Muscle of leg (tissue), 16 donors: ENCODE data around the gene HS6ST1. TPM values are rescaled to one million over a fixed set of nuclear protein-coding genes. Genes with fewer than 3 reads are reported as not detected.
A peak's percentile ranks its signal among the peaks of the same experiment; 100 is the strongest.

Experiments
- DNase-seq: peaks from one replicate; pipeline ENCODE4 v3.0.0; 2013
- H3K27ac ChIP-seq: one replicate; pipeline ENCODE4 v1.5.1; 2013; ENCODE audit warnings: mild to moderate bottlenecking, low read length, control low read depth
- H3K27me3 ChIP-seq: one replicate; pipeline ENCODE4 v1.6.1; 2013; ENCODE audit warnings: low read length; ENCODE audit not compliant: control insufficient read depth, insufficient read depth
- H3K36me3 ChIP-seq: one replicate; pipeline ENCODE4 v1.6.1; 2013; ENCODE audit warnings: low read length; ENCODE audit not compliant: control insufficient read depth, insufficient read depth
- H3K4me1 ChIP-seq: one replicate; pipeline ENCODE4 v1.6.1; 2013; ENCODE audit warnings: low read length; ENCODE audit not compliant: control insufficient read depth, insufficient read depth
- H3K4me3 ChIP-seq: one replicate; pipeline ENCODE4 v1.5.1; 2013; ENCODE audit warnings: low read length, control low read depth
- H3K9me3 ChIP-seq: replicated peaks from 2 replicates; pipeline ENCODE4 v1.6.1; 2013; ENCODE audit warnings: low read depth, low read length; ENCODE audit not compliant: control insufficient read depth
- WGBS: methylation state at CpG from one replicate; pipeline ENCODE4 v1.1.5; 2013; ENCODE audit warnings: missing lambda C conversion rate; ENCODE audit not compliant: insufficient coverage; 5-methylcytosine and 5-hydroxymethylcytosine counted together
- long read RNA-seq, 11 donors: transcript quantifications; one replicate each; lab custom pipeline, GENCODE V29; 2026
- polyA plus RNA-seq, 8 donors: library from polyadenylated mRNA; unstranded; fragments of 120-200 nt; gene quantifications; one replicate each; pipeline versions ENCODE4 v1.2.1 to v1.2.3, GENCODE V29; 2013; ENCODE audit warnings: inconsistent platforms in 1 of 8, low replicate concordance in 1 of 8; ENCODE audit not compliant: insufficient read length in 8 of 8, insufficient read depth in 1 of 8
- total RNA-seq: library from RNA; stranded (reverse); fragments of 120-200 nt; gene quantifications from one replicate; pipeline ENCODE4 v1.2.4, GENCODE V29; 2013

The HS6ST1 gene, protein sequence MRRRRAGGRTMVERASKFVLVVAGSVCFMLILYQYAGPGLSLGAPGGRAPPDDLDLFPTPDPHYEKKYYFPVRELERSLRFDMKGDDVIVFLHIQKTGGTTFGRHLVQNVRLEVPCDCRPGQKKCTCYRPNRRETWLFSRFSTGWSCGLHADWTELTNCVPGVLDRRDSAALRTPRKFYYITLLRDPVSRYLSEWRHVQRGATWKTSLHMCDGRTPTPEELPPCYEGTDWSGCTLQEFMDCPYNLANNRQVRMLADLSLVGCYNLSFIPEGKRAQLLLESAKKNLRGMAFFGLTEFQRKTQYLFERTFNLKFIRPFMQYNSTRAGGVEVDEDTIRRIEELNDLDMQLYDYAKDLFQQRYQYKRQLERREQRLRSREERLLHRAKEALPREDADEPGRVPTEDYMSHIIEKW
- total RNA-seq = 22.7 TPM
- 10 to 100 TPM; 21.8 to 39.8 (median 31.0) TPM for polyA plus RNA-seq
- long read RNA-seq, donor 1, partial matches to known transcripts = 0 of 3 reads
- long read RNA-seq, donor 1, other reads (novel, unspliced or antisense) = 0 of 3 reads
- long read RNA-seq, donor 2 = 0 reads
- long read RNA-seq, donor 3, transcript HS6ST1-201 (2 exons, 3,932 nt) = major isoform, 14 of 14 reads
- long read RNA-seq, donor 3, partial matches to known transcripts = 0 of 14 reads
- long read RNA-seq, donor 3, other reads (novel, unspliced or antisense) = 0 of 14 reads
- long read RNA-seq, donor 4, transcript HS6ST1-201 (2 exons, 3,932 nt) = major isoform, 9 of 9 reads
- long read RNA-seq, donor 4, partial matches to known transcripts = 0 of 9 reads
- long read RNA-seq, donor 4, other reads (novel, unspliced or antisense) = 0 of 9 reads
- long read RNA-seq, donor 5, transcript HS6ST1-201 (2 exons, 3,932 nt) = major isoform, 23 of 23 reads
- long read RNA-seq, donor 5, partial matches to known transcripts = 0 of 23 reads
- long read RNA-seq, donor 5, other reads (novel, unspliced or antisense) = 0 of 23 reads
- long read RNA-seq, donor 6, transcript HS6ST1-201 (2 exons, 3,932 nt) = major isoform, 7 of 7 reads
- long read RNA-seq, donor 6, partial matches to known transcripts = 0 of 7 reads
- long read RNA-seq, donor 6, other reads (novel, unspliced or antisense) = 0 of 7 reads
- long read RNA-seq, donor 7, transcript HS6ST1-201 (2 exons, 3,932 nt) = major isoform, 10 of 10 reads
- long read RNA-seq, donor 7, partial matches to known transcripts = 0 of 10 reads
- long read RNA-seq, donor 7, other reads (novel, unspliced or antisense) = 0 of 10 reads
- long read RNA-seq, donor 8, partial matches to known transcripts = 0 of 2 reads
- long read RNA-seq, donor 8, other reads (novel, unspliced or antisense) = 0 of 2 reads
- long read RNA-seq, donor 9, transcript HS6ST1-201 (2 exons, 3,932 nt) = major isoform, 8 of 8 reads
- long read RNA-seq, donor 9, partial matches to known transcripts = 0 of 8 reads
- long read RNA-seq, donor 9, other reads (novel, unspliced or antisense) = 0 of 8 reads
- long read RNA-seq, donor 10, partial matches to known transcripts = 0 of 2 reads
- long read RNA-seq, donor 10, other reads (novel, unspliced or antisense) = 0 of 2 reads
- long read RNA-seq, donor 11, partial matches to known transcripts = 0 of 2 reads
- long read RNA-seq, donor 11, other reads (novel, unspliced or antisense) = 0 of 2 reads

DNA sequence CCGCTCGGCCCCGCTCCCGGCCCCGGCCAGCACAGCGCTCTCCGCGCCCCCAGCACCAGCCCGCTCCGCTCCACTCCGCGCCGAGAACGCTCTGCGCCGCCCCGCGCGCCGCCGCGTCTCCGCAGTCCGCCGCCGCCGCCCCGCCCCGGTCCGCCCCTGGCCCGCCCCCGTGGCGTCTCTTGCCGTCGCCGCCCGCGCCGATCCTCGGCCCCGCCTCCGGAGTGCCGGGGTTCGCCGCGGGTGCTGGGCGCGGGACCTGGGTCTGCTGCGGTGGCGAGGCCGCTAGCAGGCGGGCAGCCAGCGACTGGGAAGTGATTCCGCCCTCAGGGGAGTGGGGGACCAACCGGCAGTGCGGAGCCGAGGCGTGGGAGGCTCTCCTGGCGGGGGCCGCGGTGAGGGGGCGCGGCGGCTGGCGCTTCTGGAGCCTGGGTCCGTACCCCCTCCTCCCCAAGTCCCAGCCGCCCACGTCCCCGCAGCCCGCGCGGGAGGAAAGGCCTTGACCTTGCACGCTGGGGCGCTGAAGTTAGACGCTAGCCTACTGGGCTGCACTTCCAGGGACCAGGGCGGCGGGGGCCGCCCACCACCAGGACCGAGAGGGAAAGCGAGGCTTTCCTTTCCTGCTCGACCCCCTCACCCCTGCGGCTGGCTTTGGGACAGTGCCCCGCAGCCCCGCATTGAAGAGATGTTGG, at the start of gene HS6ST1:
HS6ST1 (minus strand) TSS at position 93 of the 689 bp plus-strand sequence. CDS start 305 bp downstream, outside the sequence.
- WGBS = 0% methylated on average over 71 of the region's 84 CpGs
- no peaks in the 10 kb centered on the region for H3K9me3 ChIP-seq
- H3K4me1 ChIP-seq = peaks cover 55% of the 10 kb centered on the region
- H3K27ac ChIP-seq = no peak within 1 kb of the TSS
- H3K27me3 ChIP-seq = peaks cover 4% of the 10 kb centered on the region
- peaks cover 10% of the 10 kb centered on the region for H3K36me3 ChIP-seq
- DNase-seq = peak; percentile 95
- peak within 1 kb of the TSS; percentile 79 for H3K4me3 ChIP-seq

DNA sequence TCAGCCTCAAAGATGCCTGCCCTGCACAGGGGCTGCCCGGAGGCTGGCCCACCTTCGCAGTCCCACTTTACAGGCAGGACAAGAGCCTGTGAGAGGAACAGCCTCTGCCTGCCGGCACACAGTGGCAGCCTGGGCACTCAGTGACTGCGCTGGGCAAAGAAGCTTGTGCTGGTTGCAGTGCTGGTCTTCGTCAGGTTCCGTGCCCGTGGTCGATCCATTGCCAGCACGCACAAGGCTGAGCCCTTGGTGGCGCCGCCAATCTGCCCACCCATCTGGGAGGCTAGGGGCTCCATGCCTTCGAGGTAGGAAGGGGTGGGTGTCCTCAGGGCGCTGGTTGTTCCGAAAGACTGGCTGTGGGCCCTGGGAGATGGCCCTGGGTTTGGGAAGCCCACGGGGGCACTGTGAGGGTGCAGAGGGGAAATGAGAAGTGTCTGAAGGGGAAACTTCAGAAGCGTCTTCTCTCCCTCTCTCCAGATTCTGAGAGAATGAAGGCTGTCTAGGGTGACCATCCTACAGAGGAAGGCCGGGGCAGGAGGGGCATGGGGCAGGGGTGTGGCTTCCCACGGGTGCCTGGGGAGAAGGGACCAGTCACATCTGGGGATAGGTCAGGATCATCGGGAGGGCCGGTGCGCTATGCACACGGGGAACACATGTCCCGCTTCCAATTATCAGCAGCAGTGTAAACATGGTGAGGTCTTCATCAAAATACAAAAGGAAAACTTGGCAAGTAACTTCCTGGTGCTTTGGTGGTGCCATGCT, 49.1 kb upstream of the HS6ST1 start:
- Histone ChIP-seq H3K27me3 (no peaks in the 10 kb centered on the region), H3K9me3 (no peaks in the 10 kb centered on the region), H3K27ac (no peak overlapping the region), H3K4me3 (no peak overlapping the region), H3K4me1 (peaks cover 72% of the 10 kb centered on the region), H3K36me3 (no peaks in the 10 kb centered on the region)
- WGBS = 87% methylated on average over 13 of the region's 23 CpGs
- DNase-seq = no peak

- no peak for DNase-seq
- Histone ChIP-seq H3K4me1 (peaks cover 79% of the 10 kb centered on the region), H3K36me3 (no peaks in the 10 kb centered on the region), H3K27me3 (no peaks in the 10 kb centered on the region), H3K4me3 (no peak overlapping the region), H3K27ac (peak overlapping the region; percentile 20), H3K9me3 (no peaks in the 10 kb centered on the region)
- 41% methylated on average over 5 of the region's 10 CpGs for WGBS
Measured at GRCh38 chr2:128366713-128367511, 48.2 kb upstream of the HS6ST1 start.

GRCh38 chr2:128365217-128365905, 46.7 kb upstream of the HS6ST1 start:
- H3K36me3 ChIP-seq = no peaks in the 10 kb centered on the region
- DNase-seq = no peak
- H3K4me3 ChIP-seq = no peak overlapping the region
- H3K27me3 ChIP-seq = no peaks in the 10 kb centered on the region
- H3K27ac ChIP-seq = no peak overlapping the region
- H3K4me1 ChIP-seq = peaks cover 73% of the 10 kb centered on the region
- no peaks in the 10 kb centered on the region for H3K9me3 ChIP-seq
- WGBS = 78% methylated on average over 10 of the region's 12 CpGs

GRCh38 chr2:128364441-128364911, 45.8 kb upstream of the HS6ST1 start:
- H3K36me3 ChIP-seq = no peaks in the 10 kb centered on the region
- no peaks in the 10 kb centered on the region for H3K9me3 ChIP-seq
- H3K27me3 ChIP-seq = no peaks in the 10 kb centered on the region
- no peak overlapping the region for H3K27ac ChIP-seq
- 79% methylated on average over 8 of the region's 8 CpGs for WGBS
- H3K4me1 ChIP-seq = peaks cover 64% of the 10 kb centered on the region
- H3K4me3 ChIP-seq = no peak overlapping the region
- no peak for DNase-seq

DNA sequence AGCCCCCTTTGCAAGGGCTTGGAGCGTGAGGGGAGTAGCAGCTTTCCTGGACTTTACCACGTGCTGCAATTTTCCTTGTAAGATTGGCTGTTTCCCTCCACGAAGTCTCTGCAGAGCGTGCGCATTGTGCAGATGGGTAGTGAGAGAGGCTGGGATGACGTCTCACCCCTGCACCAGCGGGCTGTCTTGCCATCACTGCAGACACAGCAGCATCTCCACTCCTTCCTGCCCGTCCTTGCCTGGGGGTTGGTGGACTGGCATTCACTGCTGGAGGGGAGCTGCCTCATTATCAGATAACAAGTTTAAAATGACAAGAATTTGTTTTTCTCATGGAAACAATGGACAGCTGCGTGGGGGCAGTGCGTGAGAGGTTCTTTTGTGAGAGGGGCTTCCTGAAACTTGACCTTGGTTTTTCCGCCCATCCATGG, 45.3 kb upstream of the HS6ST1 start:
- no peaks in the 10 kb centered on the region for H3K9me3 ChIP-seq
- DNase-seq = no peak
- peaks cover 58% of the 10 kb centered on the region for H3K4me1 ChIP-seq
- H3K27ac ChIP-seq = no peak overlapping the region
- H3K36me3 ChIP-seq = no peaks in the 10 kb centered on the region
- H3K4me3 ChIP-seq = no peak overlapping the region
- WGBS = 70% methylated on average over 2 of the region's 11 CpGs
- H3K27me3 ChIP-seq = no peaks in the 10 kb centered on the region

DNA sequence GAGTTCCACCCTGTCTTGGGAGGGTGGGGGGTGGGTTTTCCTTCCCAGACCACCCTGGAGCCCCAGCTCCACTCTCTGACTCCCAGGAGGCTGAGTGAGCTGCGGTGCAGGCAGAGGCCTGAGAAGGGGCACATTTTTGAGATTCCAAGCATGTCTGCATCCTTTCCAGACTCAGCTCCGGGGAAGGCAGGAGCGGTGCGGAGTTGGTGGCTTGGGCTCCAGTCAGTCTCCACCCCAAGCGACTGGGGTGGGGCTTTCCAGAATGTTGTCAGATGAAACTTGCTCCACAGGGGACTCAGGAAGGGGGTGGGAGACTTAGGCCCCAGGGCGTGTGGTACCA, 44.2 kb upstream of the HS6ST1 start:
- WGBS = 9% methylated on average over 6 of the region's 6 CpGs
- Histone ChIP-seq H3K4me3 (no peak overlapping the region), H3K27ac (no peak overlapping the region), H3K9me3 (no peaks in the 10 kb centered on the region), H3K4me1 (peaks cover 51% of the 10 kb centered on the region), H3K36me3 (no peaks in the 10 kb centered on the region), H3K27me3 (no peaks in the 10 kb centered on the region)
- peak; percentile 67 for DNase-seq
